H9 (cell line): ENCODE measurements around the gene EPS15. TPM values are rescaled to one million over a fixed set of nuclear protein-coding genes. Genes with fewer than 3 reads are reported as not detected.

ENCODE experiments used
- DNase-seq: peaks from one replicate; pipeline ENCODE4 v3.0.0-alpha.2; 2017
- H2AFZ ChIP-seq: one replicate; pipeline ENCODE4 v1.6.1; 2013; ENCODE audit warnings: mild to moderate bottlenecking, low read length, control low read depth, moderate library complexity
- H2AK5ac ChIP-seq: 2 replicates; pipeline ENCODE4 v1.6.1; 2013; ENCODE audit warnings: low read length, control low read depth, mixed read lengths; ENCODE audit not compliant: insufficient read length
- H2BK120ac ChIP-seq: one replicate; pipeline ENCODE4 v1.6.1; 2013; ENCODE audit warnings: low read depth, mild to moderate bottlenecking, low read length, control low read depth, inconsistent platforms; ENCODE audit not compliant: poor library complexity, severe bottlenecking
- H2BK12ac ChIP-seq: 2 replicates; pipeline ENCODE4 v1.6.1; 2013; ENCODE audit warnings: low read length, control low read depth, mixed read lengths, low read depth; ENCODE audit not compliant: insufficient read length
- H2BK15ac ChIP-seq: 2 replicates; pipeline ENCODE4 v1.6.1; 2013; ENCODE audit warnings: low read depth, low read length, control low read depth
- H2BK20ac ChIP-seq: one replicate; pipeline ENCODE4 v1.6.1; 2013; ENCODE audit warnings: low read depth, mild to moderate bottlenecking, low read length, control low read depth, inconsistent platforms; ENCODE audit not compliant: poor library complexity, severe bottlenecking
- H2BK5ac ChIP-seq: 2 replicates; pipeline ENCODE4 v1.6.1; 2013; ENCODE audit warnings: low read length, control low read depth, mixed read lengths; ENCODE audit not compliant: insufficient read length
- H3K14ac ChIP-seq: 2 replicates; pipeline ENCODE4 v1.6.1; 2013; ENCODE audit warnings: low read length, control low read depth; ENCODE audit not compliant: insufficient read depth
- H3K18ac ChIP-seq: 2 replicates; pipeline ENCODE4 v1.6.1; 2013; ENCODE audit warnings: low read depth, mild to moderate bottlenecking, mixed read lengths, low read length, control low read depth; ENCODE audit not compliant: insufficient read length
- H3K23ac ChIP-seq: 2 replicates; pipeline ENCODE4 v1.6.1; 2013; ENCODE audit warnings: low read length, control low read depth, mixed read lengths, low read depth; ENCODE audit not compliant: insufficient read length
- H3K23me2 ChIP-seq: 2 replicates; pipeline ENCODE4 v1.6.1; 2013; ENCODE audit warnings: low read depth, mild to moderate bottlenecking, mixed read lengths, low read length, control low read depth; ENCODE audit not compliant: insufficient read length, poor library complexity, severe bottlenecking
- H3K27ac ChIP-seq: 2 replicates; pipeline ENCODE4 v1.5.1; 2013; ENCODE audit warnings: low read length, control low read depth, mixed read lengths, low read depth; ENCODE audit not compliant: insufficient read length
- H3K27me3 ChIP-seq: 2 replicates; pipeline ENCODE4 v1.6.1; 2013; ENCODE audit warnings: low read length, control low read depth, inconsistent platforms; ENCODE audit not compliant: insufficient read depth
- H3K4ac ChIP-seq: 2 replicates; pipeline ENCODE4 v1.6.1; 2013; ENCODE audit warnings: low read depth, mild to moderate bottlenecking, control low read depth, inconsistent platforms, low read length, moderate library complexity
- H3K4me1 ChIP-seq: 2 replicates; pipeline ENCODE4 v1.6.1; 2013; ENCODE audit warnings: low read length, control low read depth, inconsistent platforms; ENCODE audit not compliant: insufficient read depth
- H3K4me2 ChIP-seq: 2 replicates; pipeline ENCODE4 v1.6.1; 2013; ENCODE audit warnings: low read length, control low read depth, mixed read lengths; ENCODE audit not compliant: insufficient read length, insufficient read depth
- H3K56ac ChIP-seq: 2 replicates; pipeline ENCODE4 v1.6.1; 2013; ENCODE audit warnings: low read depth, mild to moderate bottlenecking, mixed read lengths, low read length, control low read depth; ENCODE audit not compliant: insufficient read length
- H3K79me1 ChIP-seq: 2 replicates; pipeline ENCODE4 v1.6.1; 2013; ENCODE audit warnings: low read depth, mild to moderate bottlenecking, moderate library complexity, low read length, control low read depth, inconsistent platforms; ENCODE audit not compliant: insufficient read depth, poor library complexity, severe bottlenecking
- H3K79me2 ChIP-seq: 2 replicates; pipeline ENCODE4 v1.6.1; 2013; ENCODE audit warnings: low read length, control low read depth, inconsistent platforms; ENCODE audit not compliant: insufficient read depth
- H3K9ac ChIP-seq: 2 replicates; pipeline ENCODE4 v1.6.1; 2013; ENCODE audit warnings: low read length, control low read depth, mixed read lengths; ENCODE audit not compliant: insufficient read length; ENCODE audit errors: extremely low read depth
- H3K9me3 ChIP-seq: one replicate; pipeline ENCODE4 v1.6.1; 2013; ENCODE audit warnings: low read depth, low read length, inconsistent platforms; ENCODE audit not compliant: control insufficient read depth
- H3T11ph ChIP-seq: one replicate; pipeline ENCODE4 v1.6.1; 2013; ENCODE audit warnings: mild to moderate bottlenecking, low read length, control low read depth, inconsistent platforms
- H4K20me1 ChIP-seq: one replicate; pipeline ENCODE4 v1.6.1; 2013; ENCODE audit not compliant: control insufficient read depth, insufficient read length, insufficient read depth
- H4K5ac ChIP-seq: 2 replicates; pipeline ENCODE4 v1.6.1; 2013; ENCODE audit warnings: low read depth, mild to moderate bottlenecking, mixed read lengths, low read length, control low read depth; ENCODE audit not compliant: insufficient read length
- H4K8ac ChIP-seq: replicated peaks from 2 replicates; pipeline ENCODE4 v1.6.1; 2013; ENCODE audit warnings: low read length, control low read depth, mixed read lengths, low read depth; ENCODE audit not compliant: insufficient read length
- H4K91ac ChIP-seq: 2 replicates; pipeline ENCODE4 v1.6.1; 2013; ENCODE audit warnings: low read depth, mild to moderate bottlenecking, moderate library complexity, mixed read lengths, low read length, control low read depth; ENCODE audit not compliant: insufficient read length
- H3K27ac Mint-ChIP-seq, 3 experiments: 2 replicates in 2 of 3; 3 replicates in 1 of 3; pipeline ENCODE4 v1.8.0; 2020 to 2021; ENCODE audit warnings: mixed read lengths in 3 of 3, mild to moderate bottlenecking in 1 of 3, moderate library complexity in 1 of 3
- H3K27me3 Mint-ChIP-seq: 2 replicates; pipeline ENCODE4 v1.8.0; 2021; ENCODE audit warnings: low read depth, mild to moderate bottlenecking, moderate library complexity, mixed read lengths
- H3K36me3 Mint-ChIP-seq, 3 experiments: 2 replicates in 2 of 3; 3 replicates in 1 of 3; pipeline ENCODE4 v1.8.0; 2020 to 2021; ENCODE audit warnings: low read depth in 3 of 3, mixed read lengths in 3 of 3; ENCODE audit not compliant: insufficient read depth in 1 of 3
- H3K4me1 Mint-ChIP-seq, 2 experiments: 2 replicates each; pipeline ENCODE4 v1.8.0; 2020; ENCODE audit warnings: mixed read lengths in 2 of 2
- H3K4me3 Mint-ChIP-seq, 2 experiments: 2 replicates in 1 of 2; 3 replicates in 1 of 2; pipeline ENCODE4 v1.8.0; 2020 to 2021; ENCODE audit warnings: mild to moderate bottlenecking in 2 of 2, mixed read lengths in 2 of 2, moderate library complexity in 1 of 2
- H3K9me3 Mint-ChIP-seq, 2 experiments: 2 replicates in 1 of 2; 3 replicates in 1 of 2; pipeline ENCODE4 v1.8.0; 2020; ENCODE audit warnings: mild to moderate bottlenecking in 2 of 2, mixed read lengths in 2 of 2, moderate library complexity in 1 of 2
- WGBS: extraction: QIAGEN DNeasy Blood & Tissue Kit; methylation state at CpG from one replicate; pipeline ENCODE4 v1.1.7; 2013; ENCODE audit warnings: missing lambda C conversion rate, low lambda C conversion rate, mixed read lengths; ENCODE audit not compliant: insufficient read length; ENCODE audit errors: extremely low coverage; 5-methylcytosine and 5-hydroxymethylcytosine counted together
- total RNA-seq: library from RNA; stranded (reverse); gene quantifications from 2 replicates; pipeline ENCODE4 v1.2.1, GENCODE V29; 2021
- TF ChIP-seq, protein P1 (sequence below): fragments of 200-600 bp; sonication (generic); conservative IDR thresholded peaks from 3 replicates; pipeline ENCODE4 v1.8.0; 2021; ENCODE audit warnings: antibody characterized with exemption, mild to moderate bottlenecking

The EPS15 gene
- total RNA-seq, 1 experiment from 2014 or later = 44.1 TPM

DNA sequence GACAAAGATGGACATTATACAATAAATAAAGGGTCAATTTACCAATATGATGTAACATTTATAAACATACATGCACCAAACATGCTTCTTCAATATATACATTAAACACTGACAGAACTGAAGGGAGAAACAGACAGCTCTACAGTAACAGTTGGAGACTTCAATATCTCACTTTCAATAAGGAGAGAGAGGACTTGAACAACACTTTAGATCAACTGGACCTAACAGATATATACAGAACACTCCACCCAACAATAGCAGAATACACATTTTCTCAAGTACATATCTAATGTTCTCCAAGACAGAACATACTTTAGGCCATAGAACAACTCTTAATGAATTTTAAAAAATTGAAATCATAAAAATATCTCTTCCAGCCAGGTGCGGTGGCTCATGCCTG, 138.1 kb downstream of the EPS15 start:
- H3K4me1 Mint-ChIP-seq = 0 out of 4 replicates have a peak, but pooled peaks cover 0 to 2% of the 10 kb centered on the region in 2 experiments
- Histone ChIP-seq H3K79me2 (no peaks in the 10 kb centered on the region; the same call in 1 of the 2 replicates), H2BK120ac (no peak overlapping the region), H3K79me1 (no peaks in the 10 kb centered on the region), H2AFZ (no peak overlapping the region), H3K14ac (no peak overlapping the region), H3K4me2 (no peak overlapping the region), H4K91ac (no peak overlapping the region), H2AK5ac (no peak overlapping the region), H3K4ac (no peak overlapping the region), H3K23me2 (no peaks in the 10 kb centered on the region), H2BK5ac (no peak overlapping the region), H3K18ac (no peak overlapping the region), H3K9me3 (peaks cover 4% of the 10 kb centered on the region), H2BK15ac (no peak overlapping the region), H4K8ac (no peak overlapping the region), H3T11ph (no peak overlapping the region), H3K9ac (no peak overlapping the region), H3K27ac (no peak overlapping the region), H3K4me1 (no peaks in the 10 kb centered on the region), H4K20me1 (no peaks in the 10 kb centered on the region), H2BK12ac (no peak overlapping the region), H3K23ac (no peak overlapping the region), H3K56ac (no peak overlapping the region), H4K5ac (no peak overlapping the region), H2BK20ac (no peak overlapping the region), H3K27me3 (no peaks in the 10 kb centered on the region)
- TF ChIP-seq, protein P1, sequence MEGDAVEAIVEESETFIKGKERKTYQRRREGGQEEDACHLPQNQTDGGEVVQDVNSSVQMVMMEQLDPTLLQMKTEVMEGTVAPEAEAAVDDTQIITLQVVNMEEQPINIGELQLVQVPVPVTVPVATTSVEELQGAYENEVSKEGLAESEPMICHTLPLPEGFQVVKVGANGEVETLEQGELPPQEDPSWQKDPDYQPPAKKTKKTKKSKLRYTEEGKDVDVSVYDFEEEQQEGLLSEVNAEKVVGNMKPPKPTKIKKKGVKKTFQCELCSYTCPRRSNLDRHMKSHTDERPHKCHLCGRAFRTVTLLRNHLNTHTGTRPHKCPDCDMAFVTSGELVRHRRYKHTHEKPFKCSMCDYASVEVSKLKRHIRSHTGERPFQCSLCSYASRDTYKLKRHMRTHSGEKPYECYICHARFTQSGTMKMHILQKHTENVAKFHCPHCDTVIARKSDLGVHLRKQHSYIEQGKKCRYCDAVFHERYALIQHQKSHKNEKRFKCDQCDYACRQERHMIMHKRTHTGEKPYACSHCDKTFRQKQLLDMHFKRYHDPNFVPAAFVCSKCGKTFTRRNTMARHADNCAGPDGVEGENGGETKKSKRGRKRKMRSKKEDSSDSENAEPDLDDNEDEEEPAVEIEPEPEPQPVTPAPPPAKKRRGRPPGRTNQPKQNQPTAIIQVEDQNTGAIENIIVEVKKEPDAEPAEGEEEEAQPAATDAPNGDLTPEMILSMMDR = no peak
- H3K27ac Mint-ChIP-seq = no peak overlapping the region
- no CpG with 5 or more reads among the region's 1 CpG for WGBS
- H3K36me3 Mint-ChIP-seq = peaks cover 63 to 79% (median 71%) of the 10 kb centered on the region in 3 experiments
- no peak for DNase-seq
- peaks cover 31 to 44% of the 10 kb centered on the region in 2 experiments for H3K9me3 Mint-ChIP-seq
- no peaks in the 10 kb centered on the region for H3K27me3 Mint-ChIP-seq
- H3K4me3 Mint-ChIP-seq = no peak overlapping the region
